Liver (tissue), 3 donors: Measurements from ENCODE around the gene ACTR3C.

Experiments
- ATF3 ChIP-seq: IDR thresholded peaks from 2 replicates; pipeline ENCODE4 v1.6.1; 2016; ENCODE audit warnings: antibody characterized with exemption
- CTCF ChIP-seq: fragments of 150-350 bp; IDR thresholded peaks from 2 replicates; pipeline ENCODE4 v1.5.1; 2017; ENCODE audit warnings: improper control_type of control experiment, low read depth, low read length; ENCODE audit not compliant: missing input control
- GABPA ChIP-seq, 2 donors: IDR thresholded peaks in 1 of 2; conservative IDR thresholded peaks in 1 of 2; 2 replicates each; pipeline ENCODE4 v1.6.1; 2016; ENCODE audit warnings: antibody characterized with exemption in 2 of 2, mild to moderate bottlenecking in 1 of 2, moderate library complexity in 1 of 2
- MAX ChIP-seq: IDR thresholded peaks from 2 replicates; pipeline ENCODE4 v1.6.1; 2016; ENCODE audit warnings: antibody characterized with exemption
- REST ChIP-seq: IDR thresholded peaks from 2 replicates; pipeline ENCODE4 v1.6.1; 2016; ENCODE audit warnings: antibody characterized with exemption, mild to moderate bottlenecking
- TAF1 ChIP-seq: conservative IDR thresholded peaks from 2 replicates; pipeline ENCODE4 v1.6.1; 2016; ENCODE audit warnings: antibody characterized with exemption, mild to moderate bottlenecking
- YY1 ChIP-seq: IDR thresholded peaks from 2 replicates; pipeline ENCODE4 v1.6.1; 2016; ENCODE audit warnings: antibody characterized with exemption, mild to moderate bottlenecking
- TF ChIP-seq, protein P1 (sequence below): IDR thresholded peaks from 2 replicates; pipeline ENCODE4 v1.6.1; 2016; ENCODE audit warnings: antibody characterized with exemption
- donor health status: healthy.
- donor health status: healthy.

- TF ChIP-seq CTCF (no peak), GABPA (IDR thresholded peaks at IDR 0.05 in 1 of 2, conservative IDR thresholded peaks at IDR 0.05 in 1 of 2) (no peak), REST (no peak), YY1 (no peak), MAX (no peak), ATF3 (no peak), TAF1 (no peak)
- TF ChIP-seq, protein P1, sequence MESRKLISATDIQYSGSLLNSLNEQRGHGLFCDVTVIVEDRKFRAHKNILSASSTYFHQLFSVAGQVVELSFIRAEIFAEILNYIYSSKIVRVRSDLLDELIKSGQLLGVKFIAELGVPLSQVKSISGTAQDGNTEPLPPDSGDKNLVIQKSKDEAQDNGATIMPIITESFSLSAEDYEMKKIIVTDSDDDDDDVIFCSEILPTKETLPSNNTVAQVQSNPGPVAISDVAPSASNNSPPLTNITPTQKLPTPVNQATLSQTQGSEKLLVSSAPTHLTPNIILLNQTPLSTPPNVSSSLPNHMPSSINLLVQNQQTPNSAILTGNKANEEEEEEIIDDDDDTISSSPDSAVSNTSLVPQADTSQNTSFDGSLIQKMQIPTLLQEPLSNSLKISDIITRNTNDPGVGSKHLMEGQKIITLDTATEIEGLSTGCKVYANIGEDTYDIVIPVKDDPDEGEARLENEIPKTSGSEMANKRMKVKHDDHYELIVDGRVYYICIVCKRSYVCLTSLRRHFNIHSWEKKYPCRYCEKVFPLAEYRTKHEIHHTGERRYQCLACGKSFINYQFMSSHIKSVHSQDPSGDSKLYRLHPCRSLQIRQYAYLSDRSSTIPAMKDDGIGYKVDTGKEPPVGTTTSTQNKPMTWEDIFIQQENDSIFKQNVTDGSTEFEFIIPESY = no peak
These were observed 1.6 kb downstream of the ACTR3C start for GRCh38 chr7:150321788-150322113.
